Fibroblast of lung (primary cell): Measurements from ENCODE around the gene CENPX. TPM values are rescaled to one million over a fixed set of nuclear protein-coding genes. Genes with fewer than 3 reads are reported as not detected.

ENCODE experiments used
- DNase-seq, 2 donors: peaks; one replicate each; pipeline versions ENCODE4 v3.0.0 to v3.0.0-alpha.2; 2010; ENCODE audit warnings: low read depth in 2 of 2
- H2AFZ ChIP-seq: 2 replicates; pipeline ENCODE4 v1.5.1; 2012; ENCODE audit warnings: low read length, control low read depth, inconsistent platforms
- H3K27ac ChIP-seq: 2 replicates; pipeline ENCODE4 v1.5.1; 2011; ENCODE audit warnings: low read length, control low read depth; ENCODE audit not compliant: insufficient read depth
- H3K27me3 ChIP-seq: 2 replicates; pipeline ENCODE4 v1.5.1; 2011; ENCODE audit warnings: mild to moderate bottlenecking, low read length; ENCODE audit not compliant: control insufficient read depth, insufficient read depth
- H3K36me3 ChIP-seq: 2 replicates; pipeline ENCODE4 v1.5.1; 2011; ENCODE audit warnings: low read length; ENCODE audit not compliant: control insufficient read depth, insufficient read depth
- H3K4me1 ChIP-seq: 2 replicates; pipeline ENCODE4 v1.5.1; 2011; ENCODE audit warnings: low read length; ENCODE audit not compliant: control insufficient read depth, insufficient read depth; ENCODE audit errors: extremely low read depth
- H3K4me2 ChIP-seq: 2 replicates; pipeline ENCODE4 v1.5.1; 2011; ENCODE audit warnings: low read length, control low read depth; ENCODE audit not compliant: insufficient read depth; ENCODE audit errors: extremely low read depth
- H3K4me3 ChIP-seq, 4 experiments: fragments of 200-600 bp in 1 of 4; sonication (generic) in 1 of 4; replicated peaks in 1 of 4; 2 replicates each; pipeline ENCODE4 v1.5.1; 2011 to 2016; ENCODE audit warnings: low read length in 4 of 4, low read depth in 3 of 4, mild to moderate bottlenecking in 3 of 4, control low read depth in 2 of 4, inconsistent platforms in 1 of 4, mixed read lengths in 1 of 4; ENCODE audit not compliant: insufficient read depth in 1 of 4; ENCODE audit errors: control extremely low read depth in 1 of 4
- H3K79me2 ChIP-seq: 2 replicates; pipeline ENCODE4 v1.5.1; 2012; ENCODE audit warnings: mild to moderate bottlenecking, low read length, inconsistent platforms; ENCODE audit not compliant: control insufficient read depth, insufficient read depth
- H3K9ac ChIP-seq: 2 replicates; pipeline ENCODE4 v1.5.1; 2011; ENCODE audit warnings: mild to moderate bottlenecking, low read length, control low read depth; ENCODE audit not compliant: insufficient read depth
- H3K9me3 ChIP-seq: 2 replicates; pipeline ENCODE4 v1.5.1; 2012; ENCODE audit warnings: low read depth, low read length; ENCODE audit not compliant: control insufficient read depth, insufficient read depth
- H4K20me1 ChIP-seq: 2 replicates; pipeline ENCODE4 v1.5.1; 2011; ENCODE audit warnings: low read length; ENCODE audit not compliant: control insufficient read depth, insufficient read depth; ENCODE audit errors: extremely low read depth
- EZH2 ChIP-seq: IDR thresholded peaks from 2 replicates; pipeline ENCODE4 v1.5.1; 2012; ENCODE audit warnings: low read length, control low read depth, mild to moderate bottlenecking; ENCODE audit errors: missing control alignments
- polyA plus RNA-seq, 2 donors: library from polyadenylated mRNA; depleted of rRNA in 1 of 2; stranded (reverse) in 1 of 2; unstranded in 1 of 2; fragments of >200 nt; gene quantifications; 2 replicates each; pipeline ENCODE4 v1.2.1, GENCODE V29; 2011 to 2012; ENCODE audit warnings: missing spikeins in 1 of 2
- total RNA-seq: library from RNA; depleted of rRNA; stranded (reverse); fragments of >200 nt; gene quantifications from 2 replicates; pipeline ENCODE4 v1.2.1, GENCODE V29; 2014
- TF ChIP-seq, protein P1 (sequence below), 2 donors: IDR thresholded peaks in 1 of 2; conservative IDR thresholded peaks in 1 of 2; 1 replicate in 1 of 2; 2 replicates in 1 of 2; pipeline ENCODE4 v1.5.1; 2011 to 2012; ENCODE audit warnings: low read length in 2 of 2, control low read depth in 1 of 2, inconsistent platforms in 1 of 2, low read depth in 1 of 2, mild to moderate bottlenecking in 1 of 2

The CENPX gene
- total and polyA plus RNA-seq, 2 donors (not counting 1 experiment from before 2014, with no cell fraction given) = 29.2 to 30.4 TPM

DNA sequence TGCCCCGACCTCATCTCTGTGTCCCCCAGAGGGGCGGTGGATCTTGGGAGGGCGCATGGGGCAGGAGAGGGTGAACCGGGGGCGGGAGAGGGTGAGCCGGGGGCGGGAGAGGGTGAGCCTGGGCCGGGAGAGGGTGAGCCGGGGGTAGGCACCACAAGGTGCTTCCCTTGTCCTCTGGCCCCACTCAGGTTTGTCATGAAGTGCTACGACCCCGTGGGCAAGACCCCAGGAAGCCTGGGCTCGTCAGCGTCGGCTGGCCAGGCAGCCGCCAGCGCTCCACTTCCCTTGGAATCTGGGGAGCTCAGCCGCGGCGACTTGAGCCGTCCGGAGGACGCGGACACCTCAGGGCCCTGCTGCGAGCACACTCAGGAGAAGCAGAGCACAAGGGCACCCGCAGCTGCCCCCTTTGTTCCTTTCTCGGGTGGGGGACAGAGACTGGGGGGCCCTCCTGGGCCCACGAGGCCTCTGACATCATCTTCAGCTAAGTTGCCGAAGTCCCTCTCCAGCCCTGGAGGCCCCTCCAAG lies 26.4 kb downstream of the CENPX start:
- TF ChIP-seq, protein P1, sequence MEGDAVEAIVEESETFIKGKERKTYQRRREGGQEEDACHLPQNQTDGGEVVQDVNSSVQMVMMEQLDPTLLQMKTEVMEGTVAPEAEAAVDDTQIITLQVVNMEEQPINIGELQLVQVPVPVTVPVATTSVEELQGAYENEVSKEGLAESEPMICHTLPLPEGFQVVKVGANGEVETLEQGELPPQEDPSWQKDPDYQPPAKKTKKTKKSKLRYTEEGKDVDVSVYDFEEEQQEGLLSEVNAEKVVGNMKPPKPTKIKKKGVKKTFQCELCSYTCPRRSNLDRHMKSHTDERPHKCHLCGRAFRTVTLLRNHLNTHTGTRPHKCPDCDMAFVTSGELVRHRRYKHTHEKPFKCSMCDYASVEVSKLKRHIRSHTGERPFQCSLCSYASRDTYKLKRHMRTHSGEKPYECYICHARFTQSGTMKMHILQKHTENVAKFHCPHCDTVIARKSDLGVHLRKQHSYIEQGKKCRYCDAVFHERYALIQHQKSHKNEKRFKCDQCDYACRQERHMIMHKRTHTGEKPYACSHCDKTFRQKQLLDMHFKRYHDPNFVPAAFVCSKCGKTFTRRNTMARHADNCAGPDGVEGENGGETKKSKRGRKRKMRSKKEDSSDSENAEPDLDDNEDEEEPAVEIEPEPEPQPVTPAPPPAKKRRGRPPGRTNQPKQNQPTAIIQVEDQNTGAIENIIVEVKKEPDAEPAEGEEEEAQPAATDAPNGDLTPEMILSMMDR (conservative IDR thresholded peaks at IDR 0.05 in 1 of 2, IDR thresholded peaks at IDR 0.05 in 1 of 2; ENCODE audit: low read depth in 1 of 2, low read length in 2 of 2) = no peak
- TF ChIP-seq EZH2 = no peak
- H3K79me2 ChIP-seq = no peaks in the 10 kb centered on the region
- no peak overlapping the region for H3K27ac ChIP-seq
- H3K36me3 ChIP-seq = peaks cover 2% of the 10 kb centered on the region
- no peak overlapping the region for H2AFZ ChIP-seq
- no peaks in the 10 kb centered on the region for H3K27me3 ChIP-seq
- no peak overlapping the region for H3K4me3 ChIP-seq
- no peaks in the 10 kb centered on the region for H4K20me1 ChIP-seq
- no peak overlapping the region for H3K9ac ChIP-seq
- no peak for DNase-seq
- H3K9me3 ChIP-seq = no peaks in the 10 kb centered on the region
- no peak overlapping the region for H3K4me2 ChIP-seq
- peaks cover 16% of the 10 kb centered on the region for H3K4me1 ChIP-seq

DNA sequence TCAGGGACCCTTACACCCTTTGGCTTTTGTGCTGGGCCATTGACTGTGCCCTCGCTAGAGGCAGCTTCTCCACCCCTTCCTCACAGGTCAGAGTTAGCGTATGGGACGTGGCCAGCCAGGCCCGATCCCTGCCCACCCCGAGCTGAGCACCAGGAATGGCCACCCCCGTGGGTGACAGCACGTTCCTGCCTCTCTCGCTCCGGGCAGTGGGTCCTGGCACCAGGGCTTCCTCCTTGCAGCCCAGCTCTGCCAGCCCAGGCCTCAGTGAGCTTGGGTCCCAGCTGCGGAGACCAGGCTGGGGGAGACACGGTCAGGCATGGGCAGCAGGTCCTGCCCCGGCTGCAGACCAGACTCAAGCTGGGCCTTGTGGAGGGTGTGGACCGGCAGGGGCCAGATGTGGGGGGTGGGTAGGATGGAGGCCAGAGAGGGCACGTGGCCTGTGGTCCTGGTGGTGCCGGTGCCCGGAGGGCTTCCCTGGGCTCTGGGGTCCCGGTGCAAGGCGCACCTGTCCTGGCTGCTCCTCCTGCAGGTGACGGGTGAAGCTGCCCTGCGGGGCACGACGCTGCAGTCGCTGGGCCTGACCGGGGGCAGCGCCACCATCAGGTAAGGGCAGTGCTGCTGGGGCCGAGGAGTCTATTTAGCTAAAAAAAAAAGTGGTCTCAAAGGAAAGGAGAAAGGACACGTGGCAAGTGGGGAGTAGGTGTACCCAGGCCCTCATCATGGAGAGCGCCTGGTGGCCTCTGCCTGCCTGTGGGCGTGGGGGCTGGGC lies 27.0 kb downstream of the CENPX start:
- Histone ChIP-seq H3K27me3 (no peaks in the 10 kb centered on the region), H3K4me2 (no peak overlapping the region), H3K4me3 (no peak overlapping the region), H3K36me3 (peaks cover 2% of the 10 kb centered on the region), H3K9me3 (no peaks in the 10 kb centered on the region), H2AFZ (no peak overlapping the region), H3K79me2 (no peaks in the 10 kb centered on the region), H3K27ac (no peak overlapping the region), H4K20me1 (no peaks in the 10 kb centered on the region), H3K9ac (no peak overlapping the region), H3K4me1 (peaks cover 18% of the 10 kb centered on the region)
- TF ChIP-seq EZH2 = no peak
- TF ChIP-seq, protein P1 (conservative IDR thresholded peaks at IDR 0.05 in 1 of 2, IDR thresholded peaks at IDR 0.05 in 1 of 2; ENCODE audit: low read depth in 1 of 2, low read length in 2 of 2) = no peak
- DNase-seq = no peak

DNA sequence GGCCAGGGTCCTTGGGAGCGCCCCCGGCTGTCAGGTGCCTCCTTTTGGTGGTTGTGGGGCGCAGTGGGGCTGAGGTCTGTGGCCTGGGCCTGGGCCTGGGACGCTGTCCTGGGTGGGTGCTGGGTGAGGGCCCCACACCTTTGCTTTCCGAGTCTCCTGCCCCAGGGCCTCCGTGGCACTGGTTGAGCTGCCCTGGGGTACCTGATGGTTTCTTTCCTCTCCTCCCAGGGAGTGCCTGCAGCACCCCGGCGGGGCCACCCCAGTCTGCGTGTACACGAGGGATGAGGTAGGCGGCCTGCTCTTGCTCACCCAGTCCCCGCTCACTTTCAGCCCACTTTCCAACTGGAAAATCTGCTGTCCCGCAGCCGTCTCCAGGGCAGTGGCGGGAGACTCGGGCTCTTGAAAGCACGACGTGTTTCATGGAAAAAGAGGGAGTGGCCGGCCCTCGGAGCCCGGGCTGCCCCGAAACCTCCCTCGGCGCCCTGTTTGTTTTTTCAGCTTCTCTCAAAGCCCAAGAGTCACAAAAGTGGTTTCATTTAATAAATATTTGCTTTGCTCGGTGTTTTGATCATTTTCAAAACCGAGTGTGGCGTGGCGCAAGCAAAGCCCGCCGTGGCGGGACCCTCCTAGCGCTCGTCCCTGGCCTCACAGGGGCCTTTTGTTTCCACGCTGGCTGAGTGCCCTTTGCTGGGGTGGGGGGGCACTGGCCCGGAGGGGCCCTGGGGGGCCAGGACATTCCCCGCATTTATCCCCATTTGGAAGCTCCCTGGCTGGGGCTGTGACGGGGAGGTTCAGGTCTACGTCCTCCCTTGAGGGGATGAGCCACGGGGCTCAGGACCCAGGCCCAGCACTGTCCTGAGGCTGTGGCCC lies 27.9 kb downstream of the CENPX start:
- peaks cover 18% of the 10 kb centered on the region for H3K4me1 ChIP-seq
- H4K20me1 ChIP-seq = no peaks in the 10 kb centered on the region
- H3K79me2 ChIP-seq = no peaks in the 10 kb centered on the region
- no peak overlapping the region for H3K4me2 ChIP-seq
- peak in 1 of 2 donors; percentile 33 for DNase-seq
- peaks cover 2% of the 10 kb centered on the region for H3K36me3 ChIP-seq
- TF ChIP-seq, protein P1 (conservative IDR thresholded peaks at IDR 0.05 in 1 of 2, IDR thresholded peaks at IDR 0.05 in 1 of 2; ENCODE audit: low read depth in 1 of 2, low read length in 2 of 2) = no peak
- no peak for TF ChIP-seq EZH2
- no peaks in the 10 kb centered on the region for H3K27me3 ChIP-seq
- H2AFZ ChIP-seq = no peak overlapping the region
- no peak overlapping the region for H3K4me3 ChIP-seq
- no peak overlapping the region for H3K27ac ChIP-seq
- H3K9me3 ChIP-seq = no peaks in the 10 kb centered on the region
- no peak overlapping the region for H3K9ac ChIP-seq
